RWPE1 (cell line): ENCODE data around the gene CLINT1.
"Not testable (repeated sequence)": the region's sequence is repeated elsewhere in the genome, so short reads cannot be mapped to it uniquely, and the experiment has no call there.

Experiments
- CTCF ChIA-PET: fragments of 350-600 bp; sonication (Branson Sonifier 250); formaldehyde crosslinking; extraction: SDS; loops from one replicate; lab custom pipeline; 2021; lab: Yijun Ruan, JAX
- POLR2A ChIA-PET: fragments of 400-600 bp; formaldehyde crosslinking; extraction: SDS; loops from one replicate; lab custom pipeline; 2020; ENCODE audit warnings: antibody characterized with exemption; ENCODE audit not compliant: low non-redundant PET; lab: Yijun Ruan, JAX
- DNase-seq: peaks from one replicate; pipeline ENCODE4 v3.0.0; 2012; ENCODE audit warnings: low spot score
- H3K27ac ChIP-seq: fragments of 450-650 bp; 2 replicates; pipeline ENCODE4 v1.5.1; 2017
- CTCF ChIP-seq: fragments of 450-650 bp; conservative IDR thresholded peaks from 2 replicates; pipeline ENCODE4 v1.5.1; 2017; ENCODE audit warnings: low read depth, mild to moderate bottlenecking

Gene CLINT1

GRCh38 chr5:157893611-157894010, 34.7 kb upstream of the CLINT1 start:
- no peak overlapping the region for H3K27ac ChIP-seq
- TF ChIP-seq CTCF = no peak
- ChIA-PET CTCF (interaction anchor here (0.6 to 0.8 kb wide), 2 partner anchors 115 to 150 kb away, joined by 4 to 5 read pairs; no protein-coding TSS in a partner anchor), POLR2A (no interaction called here)
- no peak for DNase-seq

GRCh38 chr5:157892974-157893373, 34.0 kb upstream of the CLINT1 start:
- ChIA-PET POLR2A (no interaction called here), CTCF (interaction anchor here (0.6 to 0.8 kb wide), 2 partner anchors 115 to 150 kb away, joined by 4 to 5 read pairs; no protein-coding TSS in a partner anchor)
- no peak for DNase-seq
- H3K27ac ChIP-seq = no peak overlapping the region
- no peak for TF ChIP-seq CTCF

- ChIA-PET POLR2A (no interaction called here), CTCF (no interaction called here)
- no peak for TF ChIP-seq CTCF
- no peak for DNase-seq
- no peak overlapping the region for H3K27ac ChIP-seq
Measured at GRCh38 chr5:157890836-157891597, 32.1 kb upstream of the CLINT1 start.

GRCh38 chr5:157888814-157889532, 30.0 kb upstream of the CLINT1 start:
- POLR2A ChIA-PET = no interaction called here
- CTCF ChIA-PET = no interaction called here
- no peak overlapping the region for H3K27ac ChIP-seq
- TF ChIP-seq CTCF = no peak
- no peak for DNase-seq

GRCh38 chr5:157886796-157887380, 27.9 kb upstream of the CLINT1 start:
- ChIA-PET POLR2A (interaction anchor here (0.7 kb wide), 1 partner anchor 33 kb away, joined by 3 read pairs; no protein-coding TSS in a partner anchor), CTCF (interaction anchor here (0.9 kb wide), 1 partner anchor 108 kb away, joined by 3 read pairs; no protein-coding TSS in a partner anchor)
- no peak overlapping the region for H3K27ac ChIP-seq
- no peak for DNase-seq
- no peak for TF ChIP-seq CTCF

GRCh38 chr5:157885051-157885450, 26.1 kb upstream of the CLINT1 start:
- CTCF ChIA-PET = interaction anchor here (0.5 kb wide), 1 partner anchor 736 kb away, joined by 3 read pairs; no protein-coding TSS in a partner anchor
- H3K27ac ChIP-seq, DNase-seq, POLR2A ChIA-PET: not testable (repeated sequence)

GRCh38 chr5:157881498-157881897, 22.6 kb upstream of the CLINT1 start:
- CTCF ChIA-PET, POLR2A ChIA-PET, DNase-seq: not testable (repeated sequence)

More at GRCh38 chr5:157881498-157881897, 22.6 kb upstream of the CLINT1 start:
- not testable (repeated sequence) for H3K27ac ChIP-seq
